ENCODE data around the gene C2orf78. TPM values are rescaled to one million over a fixed set of nuclear protein-coding genes. Genes with fewer than 3 reads are reported as not detected.

The C2orf78 gene
- total RNA-seq, 2 experiments from 2014 or later, result not detected

GRCh38 chr2:73862987-73863386 is 79.0 kb downstream of the C2orf78 start:
- ChIA-PET POLR2A (no interaction called here), CTCF (interaction anchor here (0.7 kb wide), 1 partner anchor 18 kb away, joined by 3 read pairs; no protein-coding TSS in a partner anchor)

Other genes with a start within 250 kb of the C2orf78 start
- not detected for gene NAT8, start 141.8 kb upstream of the C2orf78 start, total RNA-seq
- 10 to 100 TPM; 35.5 to 40.3 TPM for gene TPRKB, start 46.8 kb upstream of the C2orf78 start, total RNA-seq
- 10 to 100 TPM; 30.8 to 32.1 TPM for gene DUSP11, start 4.1 kb upstream of the C2orf78 start, total RNA-seq
- 10 to 100 TPM; 74.7 to 75.8 TPM for gene STAMBP, start 44.8 kb downstream of the C2orf78 start, total RNA-seq
- gene ACTG2, start 108.8 kb downstream of the C2orf78 start, total RNA-seq, result under 1 TPM in 1 of 2 experiments, not detected in 1; 0.13 TPM
- 10 to 100 TPM; 92.2 to 99.4 TPM for gene DGUOK, start 142.7 kb downstream of the C2orf78 start, total RNA-seq
- 10 to 100 TPM; 14.9 to 15.0 TPM for gene TET3, start 200.7 kb downstream of the C2orf78 start, total RNA-seq

Measured in activated CD8-positive, alpha-beta memory T cell treated with anti-CD3 and anti-CD28 coated beads for 36 hours (primary cell).